Measurements from ENCODE around the gene PTGIS. TPM values are rescaled to one million over a fixed set of nuclear protein-coding genes. Genes with fewer than 3 reads are reported as not detected.
"Not testable (repeated sequence)": the region's sequence is repeated elsewhere in the genome, so short reads cannot be mapped to it uniquely, and the experiment has no call there.

Gene PTGIS
- total RNA-seq, 4 donors from 2014 or later, result 75.3 to 169 (median 137) TPM

DNA sequence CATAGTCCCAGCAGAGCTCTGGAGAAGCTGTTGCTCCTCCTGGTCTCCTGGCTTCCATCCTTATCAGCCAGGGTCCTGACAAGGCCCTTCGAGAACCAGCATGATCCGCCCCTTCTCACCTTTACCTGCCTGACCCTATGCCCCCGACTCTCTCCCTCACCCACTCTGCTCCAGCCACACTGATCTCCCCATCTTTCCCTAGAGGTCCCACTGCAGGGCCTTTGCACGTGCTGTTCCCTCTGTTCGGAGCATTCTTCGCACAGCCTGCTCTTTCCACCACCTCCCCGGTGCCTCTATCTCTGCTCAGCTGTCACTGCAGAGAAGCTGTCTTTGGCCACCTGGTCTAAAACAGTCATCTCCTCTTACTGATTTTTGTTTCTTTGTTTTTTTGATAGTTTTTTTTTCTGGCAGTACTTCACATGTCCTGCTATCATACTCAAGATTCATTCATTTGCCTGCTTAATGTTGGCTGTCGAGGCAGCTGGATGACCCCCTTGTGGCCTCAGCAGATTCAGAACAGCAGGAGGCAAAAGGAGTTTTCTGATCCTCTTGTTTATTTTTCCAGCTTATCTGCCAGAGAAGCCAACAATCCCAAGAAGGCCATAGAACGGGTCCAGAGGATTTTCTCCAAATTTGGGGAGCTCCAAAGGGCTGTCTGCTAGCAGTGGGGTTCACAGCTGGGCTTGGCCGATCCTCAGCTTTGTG lies 1.6 kb upstream of the PTGIS start:
- H3K27me3 ChIP-seq, result peaks cover 18% of the 10 kb centered on the region
- 59 to 64% methylated on average over 7 of the region's 10 CpGs for WGBS, 2 donors (ENCODE audit: low coverage in 1 of 2)
- peak overlapping the region; percentile 7 to 93 (median 84) for H3K27ac ChIP-seq
- H3K4me3 ChIP-seq, result no peak overlapping the region
- no peaks in the 10 kb centered on the region for H3K36me3 ChIP-seq
- H3K4me1 ChIP-seq, result peaks cover 0 to 57% (median 6%) of the 10 kb centered on the region in 3 donors
- no peak for ATAC-seq
- peak; percentile 42 for TF ChIP-seq POLR2AphosphoS5 (IDR thresholded peaks at IDR 0.05)
- no peak for TF ChIP-seq EP300 (IDR thresholded peaks at IDR 0.05)
- TF ChIP-seq, protein P1, sequence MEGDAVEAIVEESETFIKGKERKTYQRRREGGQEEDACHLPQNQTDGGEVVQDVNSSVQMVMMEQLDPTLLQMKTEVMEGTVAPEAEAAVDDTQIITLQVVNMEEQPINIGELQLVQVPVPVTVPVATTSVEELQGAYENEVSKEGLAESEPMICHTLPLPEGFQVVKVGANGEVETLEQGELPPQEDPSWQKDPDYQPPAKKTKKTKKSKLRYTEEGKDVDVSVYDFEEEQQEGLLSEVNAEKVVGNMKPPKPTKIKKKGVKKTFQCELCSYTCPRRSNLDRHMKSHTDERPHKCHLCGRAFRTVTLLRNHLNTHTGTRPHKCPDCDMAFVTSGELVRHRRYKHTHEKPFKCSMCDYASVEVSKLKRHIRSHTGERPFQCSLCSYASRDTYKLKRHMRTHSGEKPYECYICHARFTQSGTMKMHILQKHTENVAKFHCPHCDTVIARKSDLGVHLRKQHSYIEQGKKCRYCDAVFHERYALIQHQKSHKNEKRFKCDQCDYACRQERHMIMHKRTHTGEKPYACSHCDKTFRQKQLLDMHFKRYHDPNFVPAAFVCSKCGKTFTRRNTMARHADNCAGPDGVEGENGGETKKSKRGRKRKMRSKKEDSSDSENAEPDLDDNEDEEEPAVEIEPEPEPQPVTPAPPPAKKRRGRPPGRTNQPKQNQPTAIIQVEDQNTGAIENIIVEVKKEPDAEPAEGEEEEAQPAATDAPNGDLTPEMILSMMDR (IDR thresholded peaks at IDR 0.05), result peak in 1 of 4 experiments; percentile 30
- TF ChIP-seq POLR2A (IDR thresholded peaks at IDR 0.05), result no peak
- H3K9me3 ChIP-seq, result no peaks in the 10 kb centered on the region

DNA sequence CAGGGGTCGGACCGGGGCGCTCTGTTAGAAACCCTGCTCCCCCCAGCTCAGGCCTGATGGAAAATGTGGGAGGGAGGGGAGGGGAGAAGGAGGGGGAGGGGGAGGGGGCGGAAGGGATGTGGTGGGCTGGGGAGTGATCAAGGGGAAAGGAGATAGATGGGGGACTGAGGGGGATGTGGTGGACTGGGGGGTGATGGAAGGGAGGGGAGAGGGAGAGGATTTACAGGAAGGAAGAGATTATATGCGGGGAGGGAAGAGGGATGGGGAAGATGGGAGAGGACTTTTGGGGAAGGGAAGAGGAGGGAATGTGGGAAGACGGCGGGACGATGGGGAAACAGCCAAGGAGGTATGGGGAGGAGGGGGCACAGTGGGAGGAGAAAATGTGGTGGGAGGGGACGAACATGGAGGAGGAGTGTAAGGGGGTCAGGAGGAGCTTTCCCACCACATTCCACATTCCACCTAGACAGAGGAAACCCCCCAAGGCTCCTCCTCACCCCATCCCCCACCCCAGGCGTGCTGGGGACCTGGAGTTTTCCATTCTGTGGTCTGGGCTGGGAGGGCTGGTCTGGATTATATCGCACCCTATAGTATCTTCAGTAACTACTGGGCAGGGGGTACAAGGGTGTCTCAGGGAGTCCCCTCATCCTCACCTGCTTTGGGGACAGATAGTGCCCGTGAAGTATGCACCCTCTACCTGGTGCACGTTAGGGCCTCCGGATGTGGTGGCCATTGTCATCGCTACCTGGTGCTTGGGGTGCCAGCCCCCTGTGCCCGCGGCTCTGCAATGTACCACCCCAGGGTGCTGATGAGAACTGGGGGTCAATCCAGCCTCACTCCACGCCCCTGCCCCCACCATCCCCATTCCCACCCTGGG lies 578 bp upstream of the PTGIS start:
- TF ChIP-seq, protein P1 (IDR thresholded peaks at IDR 0.05), result no peak
- no peak for TF ChIP-seq POLR2A (IDR thresholded peaks at IDR 0.05)
- no peak for TF ChIP-seq POLR2AphosphoS5 (IDR thresholded peaks at IDR 0.05)
- TF ChIP-seq EP300 (IDR thresholded peaks at IDR 0.05), result no peak
- ATAC-seq, result peak; percentile 13
- Histone ChIP-seq H3K9me3 (no peaks in the 10 kb centered on the region), H3K27me3 (peaks cover 18% of the 10 kb centered on the region), H3K27ac (peak overlapping the region; percentile 55 to 93 (median 84)), H3K4me3 (peak overlapping the region; percentile 42 to 70), H3K36me3 (no peaks in the 10 kb centered on the region), H3K4me1 (peaks cover 0 to 57% (median 6%) of the 10 kb centered on the region in 3 donors)
- WGBS, 2 donors (ENCODE audit: low coverage in 1 of 2), result 17 to 23% methylated on average over 4 to 6 of the region's 18 CpGs

DNA sequence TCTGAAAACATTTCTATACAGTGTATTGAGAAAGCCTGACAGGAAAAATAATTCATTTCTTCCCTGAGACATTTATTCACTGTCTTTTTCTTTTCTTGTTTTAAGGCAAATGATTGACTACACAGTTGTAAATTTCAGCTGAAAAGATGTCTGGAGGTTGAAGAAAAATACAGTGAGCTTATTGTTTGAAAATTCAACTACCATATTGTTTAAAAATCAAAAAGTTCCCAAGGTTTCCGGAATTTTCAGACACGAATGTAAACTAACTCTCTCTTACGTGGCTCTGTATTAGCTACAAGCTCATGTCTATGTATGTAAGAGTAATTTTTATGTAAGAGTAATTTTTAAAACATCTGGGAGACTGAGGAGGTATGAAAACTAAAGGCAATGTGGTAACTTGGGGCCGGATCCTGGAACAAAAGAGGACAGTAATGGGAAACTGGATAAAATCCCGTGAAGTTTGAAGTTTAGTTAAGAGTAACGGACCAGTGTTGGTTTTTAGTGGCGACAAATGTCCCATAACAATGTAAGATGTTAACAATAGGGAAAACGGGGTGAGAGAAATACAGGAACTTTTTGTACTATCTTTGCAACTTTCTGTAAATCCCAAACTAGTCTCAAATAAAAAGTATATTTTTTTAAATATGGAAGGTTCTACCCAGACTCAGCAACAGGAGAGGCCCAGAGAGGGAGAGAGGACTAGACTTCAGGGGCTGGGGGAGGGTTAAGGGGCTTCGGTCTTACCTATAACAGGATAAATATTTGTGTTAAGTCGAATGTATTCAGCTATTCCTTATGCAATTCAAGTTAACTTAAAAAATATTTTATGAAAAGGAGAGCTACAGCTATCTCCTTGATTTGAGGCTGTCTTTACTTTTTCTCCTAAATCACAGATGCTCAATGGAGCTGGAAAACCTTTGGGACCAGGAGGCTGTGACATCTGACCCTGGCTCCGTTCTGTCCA lies 1.3 kb downstream of the PTGIS start:
- Histone ChIP-seq H3K9me3 (no peaks in the 10 kb centered on the region), H3K4me1 (peaks cover 2 to 71% (median 11%) of the 10 kb centered on the region in 3 donors), H3K36me3 (no peaks in the 10 kb centered on the region), H3K27me3 (peaks cover 18% of the 10 kb centered on the region), H3K27ac (peak overlapping the region; percentile 55 to 93 (median 84)), H3K4me3 (peak overlapping the region; percentile 42 to 70)
- no peak for ATAC-seq
- TF ChIP-seq, protein P1 (IDR thresholded peaks at IDR 0.05), result no peak
- TF ChIP-seq POLR2AphosphoS5 (IDR thresholded peaks at IDR 0.05) (no peak), EP300 (IDR thresholded peaks at IDR 0.05) (no peak), POLR2A (IDR thresholded peaks at IDR 0.05) (no peak)
- 20 to 37% methylated on average over 10 to 11 of the region's 11 CpGs for WGBS, 2 donors (ENCODE audit: low coverage in 1 of 2)

DNA sequence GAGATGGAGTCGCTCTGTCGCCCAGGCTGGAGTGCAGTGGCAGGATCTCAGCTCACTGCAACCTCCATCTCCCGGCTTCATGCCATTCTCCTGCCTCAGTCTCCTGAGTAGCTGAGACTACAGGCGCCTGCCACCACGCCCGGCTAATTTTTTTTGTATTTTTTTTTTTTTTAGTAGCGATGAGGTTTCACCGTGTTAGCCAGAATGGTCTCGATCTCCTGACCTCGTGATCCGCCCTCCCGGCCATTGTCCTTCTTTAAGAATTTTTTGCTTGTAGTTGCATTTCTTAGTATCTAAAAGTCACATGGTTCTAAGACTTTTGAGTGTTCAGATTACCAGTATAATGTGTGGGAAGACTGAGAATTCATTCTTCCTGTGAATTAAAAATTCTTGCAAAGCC lies 2.9 kb downstream of the PTGIS start:
- ATAC-seq, H3K36me3 ChIP-seq: not testable (repeated sequence)

More for the DNA sequence above, 2.9 kb downstream of the PTGIS start:
- Histone ChIP-seq H3K27ac (peak overlapping the region in 3 of 4 donors; percentile 80 to 93 (median 88)), H3K4me3 (peak overlapping the region in 1 of 2 donors; percentile 70), H3K27me3 (peaks cover 18% of the 10 kb centered on the region), H3K4me1 (peaks cover 4 to 77% (median 18%) of the 10 kb centered on the region in 3 donors)
- WGBS, 2 donors (ENCODE audit: low coverage in 1 of 2), result 77 to 100% methylated on average over 2 to 12 of the region's 12 CpGs
- H3K9me3 ChIP-seq, result not testable (repeated sequence)

Measured in gastroesophageal sphincter (tissue), 4 donors.